ENCODE measurements around the gene CADPS. TPM values are rescaled to one million over a fixed set of nuclear protein-coding genes. Genes with fewer than 3 reads are reported as not detected.

CADPS gene
- total RNA-seq, 1 donor from 2014 or later = 45.1 TPM

- intact Hi-C loops (cut with DNase I) = no loop called here
- no peak for DNase-seq (ENCODE audit: low spot score)
Observed at GRCh38 chr3:62500556-62501288, 374.5 kb downstream of the CADPS start.

- intact Hi-C loops (cut with DNase I) = no loop called here
- no peak for DNase-seq (ENCODE audit: low spot score)
Observed at GRCh38 chr3:62497156-62497555, 378.1 kb downstream of the CADPS start.

- DNase-seq (ENCODE audit: low spot score) = no peak
- intact Hi-C loops (cut with DNase I) = no loop called here
Observed at GRCh38 chr3:62496503-62496902, 378.7 kb downstream of the CADPS start.

GRCh38 chr3:62493109-62493801 lies 382.0 kb downstream of the CADPS start:
- intact Hi-C loops (cut with DNase I) = no loop called here
- no peak for DNase-seq (ENCODE audit: low spot score)

GRCh38 chr3:62482961-62483360 lies 392.3 kb downstream of the CADPS start:
- intact Hi-C loops (cut with DNase I) = no loop called here
- no peak for DNase-seq (ENCODE audit: low spot score)

GRCh38 chr3:62481962-62482361 lies 393.3 kb downstream of the CADPS start:
- intact Hi-C loops (cut with DNase I) = no loop called here
- no peak for DNase-seq (ENCODE audit: low spot score)

- no peak for DNase-seq (ENCODE audit: low spot score)
- intact Hi-C loops (cut with DNase I) = no loop called here
Observed at GRCh38 chr3:62480056-62480455, 395.2 kb downstream of the CADPS start.

- no peak for DNase-seq (ENCODE audit: low spot score)
- intact Hi-C loops (cut with DNase I) = no loop called here
Observed at GRCh38 chr3:62479326-62479725, 395.9 kb downstream of the CADPS start.

GRCh38 chr3:62475306-62475705 lies 399.9 kb downstream of the CADPS start:
- intact Hi-C loops (cut with DNase I) = no loop called here
- no peak for DNase-seq (ENCODE audit: low spot score)

- intact Hi-C loops (cut with DNase I) = no loop called here
- DNase-seq (ENCODE audit: low spot score) = no peak
Observed at GRCh38 chr3:62467966-62468722, 407.1 kb downstream of the CADPS start.

GRCh38 chr3:62462788-62463187 lies 412.4 kb downstream of the CADPS start:
- intact Hi-C loops (cut with DNase I) = no loop called here
- DNase-seq (ENCODE audit: low spot score) = no peak

- intact Hi-C loops (cut with DNase I) = no loop called here
- DNase-seq (ENCODE audit: low spot score) = no peak
Observed at GRCh38 chr3:62462104-62462762, 413.0 kb downstream of the CADPS start.

GRCh38 chr3:62454916-62455315 lies 420.3 kb downstream of the CADPS start:
- intact Hi-C loops (cut with DNase I) = no loop called here
- no peak for DNase-seq (ENCODE audit: low spot score)

GRCh38 chr3:62453448-62453847 lies 421.8 kb downstream of the CADPS start:
- intact Hi-C loops (cut with DNase I) = no loop called here

GRCh38 chr3:62451211-62451887 lies 423.9 kb downstream of the CADPS start:
- no peak for DNase-seq (ENCODE audit: low spot score)
- intact Hi-C loops (cut with DNase I) = no loop called here

More at GRCh38 chr3:62453448-62453847, 421.8 kb downstream of the CADPS start:
- no peak for DNase-seq (ENCODE audit: low spot score)

GRCh38 chr3:62446337-62446940 lies 428.8 kb downstream of the CADPS start:
- intact Hi-C loops (cut with DNase I) = no loop called here

GRCh38 chr3:62445275-62445674 lies 429.9 kb downstream of the CADPS start:
- intact Hi-C loops (cut with DNase I) = no loop called here
- no peak for DNase-seq (ENCODE audit: low spot score)

More at GRCh38 chr3:62446337-62446940, 428.8 kb downstream of the CADPS start:
- DNase-seq (ENCODE audit: low spot score) = no peak

- intact Hi-C loops (cut with DNase I) = no loop called here
- no peak for DNase-seq (ENCODE audit: low spot score)
Observed at GRCh38 chr3:62439978-62440377, 435.2 kb downstream of the CADPS start.

- intact Hi-C loops (cut with DNase I) = no loop called here
- DNase-seq (ENCODE audit: low spot score) = no peak
Observed at GRCh38 chr3:62439176-62439813, 435.9 kb downstream of the CADPS start.

Data from cardiac septum (tissue), 1 donor.